GM19351 (cell line): ENCODE results near the gene ERBB4.
A peak's percentile ranks its signal among the peaks of the same experiment; 100 is the strongest.

Experiments
- ATAC-seq: cut with Tn5 transposase; IDR thresholded peaks from one replicate; pipeline ENCODE4 v1.9.1; 2021; ENCODE audit warnings: mild to moderate bottlenecking, moderate library complexity; ENCODE audit not compliant: unreplicated experiment

Gene ERBB4

DNA sequence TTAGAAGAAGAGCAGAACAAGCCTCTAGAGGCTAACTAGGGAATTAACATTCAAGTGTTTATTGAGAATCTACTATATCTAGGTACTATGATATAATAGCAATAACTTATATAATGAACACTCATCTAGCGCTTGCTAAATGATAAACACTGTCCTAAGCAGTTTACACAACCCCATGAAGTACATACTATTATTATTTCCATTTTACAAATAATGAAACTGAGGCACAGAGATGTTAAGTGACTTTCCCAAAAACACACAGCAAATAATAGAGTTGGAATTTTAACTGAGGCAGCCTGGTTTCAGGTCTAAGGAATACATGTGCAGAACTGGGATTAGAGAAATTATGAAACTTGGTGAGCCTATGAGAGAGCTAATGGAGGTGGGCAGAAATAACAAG is 1088.8 kb downstream of the ERBB4 start:
- no peak for ATAC-seq

DNA sequence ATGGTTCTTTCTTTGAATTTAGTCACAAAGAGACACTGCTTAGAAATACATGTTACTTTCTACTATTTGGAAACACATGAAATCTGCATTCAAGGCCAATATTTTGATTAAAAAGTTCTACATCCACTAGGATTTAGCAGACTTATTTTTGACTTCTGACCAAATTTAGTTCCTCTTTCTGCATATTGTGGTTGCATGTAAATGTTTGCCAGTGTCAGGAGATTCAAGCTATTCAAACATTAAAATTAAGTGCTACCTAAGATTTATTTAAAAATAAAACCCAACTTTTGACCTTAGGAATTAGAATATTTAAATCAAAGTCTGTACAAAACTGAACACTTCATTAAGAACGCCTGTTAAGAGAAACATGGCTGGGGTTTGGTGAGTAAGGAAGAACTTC is 1091.1 kb downstream of the ERBB4 start:
- no peak for ATAC-seq

DNA sequence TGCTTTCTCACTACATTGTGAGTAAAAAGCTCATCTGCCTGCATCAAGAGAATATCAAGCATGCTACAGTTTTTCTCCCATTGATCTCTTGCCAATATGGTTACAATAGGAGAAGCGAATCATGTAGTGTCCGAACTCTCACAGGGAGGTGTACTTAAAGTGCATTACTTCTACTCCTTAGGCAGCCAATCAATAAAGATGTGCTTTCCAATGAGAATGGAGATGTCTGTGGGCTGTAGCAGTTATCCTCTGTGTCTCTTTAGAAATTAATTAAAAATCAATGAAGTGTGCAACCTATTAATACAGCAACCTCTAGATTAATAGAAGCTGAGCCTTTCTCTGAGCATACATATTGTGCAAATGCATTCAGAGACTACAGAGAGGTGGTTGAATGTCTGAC is 1098.5 kb downstream of the ERBB4 start:
- no peak for ATAC-seq

DNA sequence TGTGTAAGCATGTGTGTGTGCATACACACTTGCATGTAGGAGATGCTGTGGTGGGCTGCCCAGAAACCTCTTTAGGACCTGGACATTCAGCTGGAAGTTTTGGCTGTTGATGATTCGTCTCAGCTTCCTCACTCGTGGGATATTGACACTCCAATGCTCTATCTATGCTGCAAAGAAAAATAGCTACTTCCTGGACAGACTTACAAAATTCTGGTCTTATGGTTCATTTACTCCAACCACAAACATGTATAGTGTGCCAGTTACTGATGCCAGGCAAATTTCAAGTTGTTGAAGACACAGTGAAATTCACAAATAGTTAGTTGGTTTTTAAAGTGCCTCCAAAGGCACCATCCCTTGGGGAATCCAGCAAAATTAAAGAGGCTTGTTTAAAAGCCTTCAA is 1099.6 kb downstream of the ERBB4 start:
- ATAC-seq, result no peak

DNA sequence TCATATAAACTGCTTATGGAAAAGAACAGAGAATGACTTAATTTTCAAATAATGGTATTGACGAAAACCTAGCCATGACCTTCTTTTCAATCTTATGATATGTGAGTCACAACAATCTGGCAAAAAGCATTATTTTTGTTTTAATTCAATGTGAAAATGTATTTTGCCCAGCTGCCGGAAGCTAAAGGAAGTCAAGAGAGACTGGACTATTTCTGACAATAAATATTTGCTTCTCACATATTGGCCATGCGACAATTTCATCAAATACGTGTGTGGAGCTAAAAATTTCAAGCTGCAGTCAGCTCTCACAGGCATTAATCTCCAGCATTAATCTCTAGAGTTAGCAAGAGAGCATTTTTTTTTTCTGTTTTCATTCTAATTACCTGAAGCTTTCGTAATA is 1101.2 kb downstream of the ERBB4 start:
- no peak for ATAC-seq

DNA sequence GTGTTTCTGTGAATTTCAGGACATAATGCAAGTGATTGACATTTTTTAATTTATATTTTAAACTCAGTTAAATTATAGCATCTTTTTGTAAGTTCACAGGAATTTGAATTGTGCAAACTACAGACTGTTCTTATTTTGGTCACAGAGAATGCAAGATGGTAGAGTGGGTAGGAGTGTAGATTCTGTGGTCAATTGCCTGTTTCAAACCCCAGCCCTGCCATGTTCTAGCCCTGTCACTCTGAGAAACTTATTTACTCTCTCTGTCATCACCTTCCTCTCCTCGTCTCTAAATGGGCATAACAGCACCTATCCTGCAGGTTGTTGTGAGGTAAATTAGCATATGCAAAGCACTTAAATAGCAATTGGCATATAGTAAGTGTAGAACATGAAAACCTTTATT is 1102.4 kb downstream of the ERBB4 start:
- ATAC-seq, result no peak

DNA sequence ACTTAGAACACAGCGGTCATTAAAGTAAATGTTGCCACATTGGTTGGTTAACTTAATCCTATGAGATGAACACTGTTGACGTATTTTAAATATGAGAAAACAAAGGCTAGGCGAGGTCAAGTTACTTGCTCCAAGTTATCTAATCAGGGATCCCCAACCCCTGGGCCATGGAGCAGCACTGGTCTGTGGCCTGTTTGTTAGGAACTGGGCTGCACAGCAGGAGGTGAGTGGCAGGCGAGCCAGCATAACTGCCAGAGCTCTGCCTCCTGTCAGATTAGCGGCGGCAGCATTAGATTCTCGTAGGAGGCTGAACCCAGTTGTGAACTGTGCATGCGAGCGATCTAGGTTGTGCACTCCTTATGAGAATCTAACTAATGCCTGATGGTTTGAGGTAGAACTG is 1103.3 kb downstream of the ERBB4 start:
- ATAC-seq, result no peak

DNA sequence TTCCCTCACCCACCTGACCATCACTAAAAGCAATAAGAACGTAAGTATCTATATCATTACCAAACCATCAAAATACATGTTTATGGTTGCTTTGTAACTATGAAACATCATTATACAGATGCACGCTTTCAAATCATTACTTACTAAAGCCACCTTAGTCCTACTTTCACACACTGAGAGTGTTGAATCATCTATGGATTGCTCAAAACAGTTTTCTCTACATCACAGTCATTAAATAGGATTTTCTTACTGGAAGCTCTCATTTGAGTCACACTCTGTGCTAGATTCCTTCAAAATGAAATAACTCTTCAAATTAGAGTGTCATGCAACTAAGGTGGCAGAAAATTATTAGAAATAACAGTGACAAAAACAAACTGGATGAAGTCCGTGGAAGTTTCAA is 1103.8 kb downstream of the ERBB4 start:
- ATAC-seq, result no peak

DNA sequence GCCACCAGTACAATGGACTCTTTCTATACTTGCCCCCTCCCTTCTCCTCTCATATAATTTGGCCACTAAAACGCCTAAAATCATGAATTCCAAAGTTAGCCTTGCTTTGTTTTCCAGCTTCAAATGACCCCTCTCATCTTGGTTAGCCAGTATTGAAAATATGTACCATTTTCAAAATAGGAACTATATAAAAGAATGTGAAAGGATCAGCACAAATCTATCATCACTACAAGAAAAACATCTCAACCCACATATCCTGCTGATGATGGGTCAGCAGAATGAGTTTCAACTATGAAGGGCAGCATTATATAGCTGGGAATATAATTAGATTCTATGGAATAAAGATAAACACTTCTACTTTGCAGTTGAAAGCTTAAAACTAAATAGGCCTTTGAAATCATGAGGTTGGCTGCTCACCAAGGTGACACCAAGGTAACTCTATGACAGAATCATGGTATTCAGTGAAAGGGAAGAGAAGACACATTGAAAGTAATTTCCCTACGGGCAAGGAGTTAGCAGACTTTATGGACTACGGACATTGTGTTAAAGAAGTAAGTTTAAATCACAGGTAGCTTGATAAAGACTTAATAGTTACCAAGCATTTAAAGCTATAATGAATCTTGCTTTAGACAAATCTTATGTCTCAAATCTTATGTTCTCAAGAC is 1109.2 kb downstream of the ERBB4 start:
- ATAC-seq, result no peak

DNA sequence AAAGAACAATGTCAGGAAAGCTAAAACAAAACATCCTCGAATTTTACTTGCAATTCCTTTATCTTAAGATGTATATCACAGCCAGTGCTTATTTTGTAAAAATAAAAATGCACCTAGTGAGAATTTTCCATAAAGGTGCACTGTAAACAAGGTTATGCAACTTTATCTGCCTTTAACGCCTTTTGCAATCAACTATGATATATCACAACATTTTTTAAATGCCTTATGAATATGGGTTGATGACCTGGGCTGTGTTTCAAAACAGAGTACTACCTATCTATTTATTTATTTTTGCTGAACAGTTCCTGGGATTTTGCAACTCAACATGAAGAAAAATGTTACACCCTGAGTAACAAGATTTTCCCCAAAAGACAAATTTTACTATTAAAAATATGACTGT is 1112.4 kb downstream of the ERBB4 start:
- no peak for ATAC-seq

DNA sequence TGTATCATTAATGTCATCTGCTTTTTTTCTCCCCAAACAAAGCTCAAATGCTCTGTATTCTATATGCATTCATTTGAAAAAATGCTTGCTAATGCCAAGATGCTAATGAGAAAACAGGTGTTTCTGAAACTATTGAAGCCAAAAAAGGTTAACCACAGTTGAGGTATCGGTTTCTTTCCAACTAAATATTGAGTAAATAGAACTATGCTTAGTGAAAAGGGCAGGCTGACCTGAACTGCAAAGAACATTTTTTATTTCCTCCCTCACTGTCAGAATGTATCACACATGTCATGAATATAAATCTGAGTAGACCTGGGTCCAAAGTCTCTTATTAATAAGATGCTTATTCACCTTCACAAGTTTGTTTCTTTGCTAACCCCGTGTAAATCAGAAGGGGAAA is 1115.6 kb downstream of the ERBB4 start:
- ATAC-seq, result peak; percentile 65

DNA sequence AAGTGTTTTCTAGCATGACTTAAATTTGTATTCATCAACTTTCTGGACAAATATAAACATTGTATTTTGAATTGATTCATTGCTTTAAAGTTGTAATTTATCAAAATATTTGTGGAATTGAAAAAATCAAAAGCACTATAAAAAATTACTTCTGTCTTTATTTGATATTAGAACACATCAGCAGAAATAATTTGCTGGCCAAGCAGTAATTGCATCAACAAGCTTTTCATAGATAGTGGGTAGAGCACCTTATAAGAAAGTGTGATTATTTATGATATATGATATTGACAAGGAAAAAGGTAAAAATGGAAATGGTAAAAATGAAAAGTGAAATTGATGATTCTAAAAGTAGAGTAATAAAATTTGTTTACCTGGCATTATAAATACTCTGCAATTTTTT is 1121.1 kb downstream of the ERBB4 start:
- no peak for ATAC-seq

DNA sequence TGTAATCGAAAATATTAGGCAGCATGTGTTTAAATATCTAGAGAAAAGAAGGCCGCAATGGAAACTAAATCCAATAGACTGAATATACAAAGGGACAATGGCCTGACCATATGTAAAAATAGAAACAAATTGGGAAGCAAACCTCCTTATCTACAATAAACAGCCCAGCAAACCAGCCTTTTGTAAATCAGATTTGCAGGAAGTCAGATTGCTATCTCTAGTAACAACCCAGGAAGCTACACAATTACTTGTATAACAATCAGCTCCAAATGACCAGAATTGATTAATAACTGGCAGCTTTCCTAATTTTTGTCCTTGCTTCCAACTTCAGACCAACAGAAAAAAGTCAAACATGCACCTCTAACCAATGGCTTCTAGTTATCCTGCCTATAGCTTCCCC is 1122.2 kb downstream of the ERBB4 start:
- ATAC-seq, result no peak

DNA sequence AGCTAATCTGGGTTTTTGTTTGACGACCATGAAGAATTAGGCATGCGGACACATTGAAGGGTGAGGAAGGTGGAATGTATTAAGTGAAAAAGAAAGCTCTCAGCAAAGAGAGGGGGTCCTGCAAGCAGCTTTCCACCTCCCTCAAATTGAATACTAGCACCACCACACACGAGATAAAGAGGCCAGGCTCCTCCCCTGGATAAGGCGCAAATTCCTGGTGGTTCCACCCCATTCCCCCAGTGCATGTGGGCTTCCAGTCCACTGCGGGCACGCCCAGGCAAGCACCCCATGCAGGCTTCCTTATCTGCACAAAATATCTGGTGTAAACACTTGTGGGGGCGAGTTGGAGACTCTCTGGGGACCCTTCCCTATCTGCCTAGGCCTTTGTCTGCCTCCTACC is 1124.9 kb downstream of the ERBB4 start:
- no peak for ATAC-seq

DNA sequence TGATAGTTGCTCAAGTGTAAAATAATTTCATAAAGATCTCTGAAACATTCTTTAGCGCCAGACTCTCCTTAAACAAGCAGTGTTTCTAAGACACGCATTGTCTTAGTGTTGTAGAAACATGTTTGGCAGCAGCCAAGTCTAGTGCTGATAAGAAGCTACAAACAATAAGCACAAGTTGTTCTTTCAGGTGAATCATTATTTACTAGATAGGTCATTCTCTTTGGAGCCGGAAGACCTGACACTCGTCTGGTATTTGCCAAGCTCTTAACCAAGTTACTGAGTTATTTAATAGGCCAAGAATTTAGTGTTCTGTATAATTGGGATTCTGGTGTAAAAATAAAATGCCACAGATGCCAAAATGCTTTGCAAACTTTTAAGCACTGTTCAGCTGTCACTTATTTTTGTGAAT is 1130.1 kb downstream of the ERBB4 start:
- ATAC-seq, result no peak

DNA sequence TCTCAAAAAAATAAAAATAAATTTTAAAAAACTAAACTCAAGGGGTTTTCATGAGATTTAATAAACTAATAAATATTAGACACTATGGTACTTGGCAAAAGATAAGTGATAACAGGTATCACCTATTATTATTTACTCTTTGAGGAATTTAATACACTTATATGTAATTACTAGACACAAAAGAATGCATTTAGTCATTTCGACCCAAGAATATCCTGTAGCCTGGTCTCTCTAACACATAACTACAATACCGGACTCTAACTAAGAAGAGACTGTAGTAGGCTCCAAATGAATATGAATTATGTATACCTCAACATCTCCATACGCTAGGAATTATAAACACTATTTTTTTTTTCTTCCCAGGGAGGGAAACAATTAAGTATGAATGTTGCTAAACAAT is 1131.5 kb downstream of the ERBB4 start:
- no peak for ATAC-seq

DNA sequence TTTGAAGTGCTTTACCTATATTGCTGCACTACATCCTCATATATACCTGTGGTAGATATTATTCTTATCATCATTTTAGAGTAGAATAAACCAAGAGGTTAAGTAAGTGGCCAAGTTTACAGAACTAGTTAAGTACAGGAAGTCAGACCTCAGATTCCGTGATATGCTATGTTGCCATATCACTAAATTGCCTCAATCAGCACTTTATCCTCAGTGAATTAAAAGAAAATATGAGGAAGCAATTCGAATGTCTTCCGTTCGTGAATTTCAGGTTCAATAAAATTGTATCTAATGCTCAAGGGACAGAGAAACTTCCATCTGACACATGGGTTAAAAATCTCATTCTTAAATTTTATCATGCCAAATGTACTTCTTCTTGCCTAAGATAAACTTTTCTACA is 1133.6 kb downstream of the ERBB4 start:
- no peak for ATAC-seq

DNA sequence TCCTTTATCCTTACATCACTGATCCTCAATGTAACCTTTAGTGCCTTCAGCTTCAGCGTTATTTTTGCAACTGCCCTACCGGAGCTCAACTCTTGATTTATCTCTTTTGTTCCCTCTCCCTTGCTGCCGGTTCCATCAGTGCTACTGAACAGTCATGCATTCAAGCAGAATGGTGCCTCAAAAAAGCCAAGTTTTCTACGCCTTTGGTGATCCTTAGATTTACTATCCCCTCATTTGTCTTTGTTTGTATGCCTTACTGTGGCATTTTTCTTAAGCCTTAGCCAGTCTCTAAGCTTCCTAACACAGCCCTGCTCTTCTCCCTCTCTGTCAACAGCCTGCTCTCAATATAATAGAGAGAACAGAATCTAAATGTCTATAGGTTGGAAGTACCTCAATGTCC is 1134.5 kb downstream of the ERBB4 start:
- no peak for ATAC-seq

DNA sequence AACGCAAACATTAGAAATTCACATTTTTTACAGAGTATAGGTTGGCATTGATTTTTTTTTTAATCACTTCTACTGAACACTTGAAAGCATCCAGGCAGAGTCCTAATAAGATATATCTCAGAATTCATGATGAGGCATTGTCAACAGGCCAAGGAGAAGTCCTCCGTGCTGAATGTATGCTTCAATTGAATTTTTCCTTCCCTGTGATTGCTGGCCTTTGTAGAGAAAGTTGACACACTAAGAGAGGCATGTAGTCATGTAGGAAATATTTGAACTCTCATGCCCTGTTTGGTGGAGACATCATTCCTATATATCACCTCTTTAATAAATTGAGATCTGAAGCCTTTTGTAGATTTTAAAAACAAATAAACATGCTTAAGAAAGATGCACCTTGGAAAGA is 1137.3 kb downstream of the ERBB4 start:
- ATAC-seq, result no peak

DNA sequence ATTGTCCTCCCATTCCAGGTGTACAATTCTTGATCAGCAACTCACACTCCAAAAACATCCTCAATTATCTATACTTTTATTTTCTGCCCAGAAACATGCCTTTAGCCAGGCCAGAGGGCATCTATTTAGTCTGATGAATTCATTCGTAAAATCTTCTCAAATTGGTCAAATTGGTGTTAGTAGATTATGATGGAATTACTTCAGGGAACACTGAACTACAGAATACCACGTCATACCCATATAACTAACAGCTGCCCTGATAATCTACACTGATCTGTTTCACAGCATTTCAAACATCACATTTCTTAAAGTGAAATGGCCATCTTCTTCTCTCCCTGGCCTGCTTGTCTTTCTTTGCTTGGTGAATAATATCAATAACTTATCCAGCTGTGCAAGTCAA is 1140.8 kb downstream of the ERBB4 start:
- no peak for ATAC-seq

DNA sequence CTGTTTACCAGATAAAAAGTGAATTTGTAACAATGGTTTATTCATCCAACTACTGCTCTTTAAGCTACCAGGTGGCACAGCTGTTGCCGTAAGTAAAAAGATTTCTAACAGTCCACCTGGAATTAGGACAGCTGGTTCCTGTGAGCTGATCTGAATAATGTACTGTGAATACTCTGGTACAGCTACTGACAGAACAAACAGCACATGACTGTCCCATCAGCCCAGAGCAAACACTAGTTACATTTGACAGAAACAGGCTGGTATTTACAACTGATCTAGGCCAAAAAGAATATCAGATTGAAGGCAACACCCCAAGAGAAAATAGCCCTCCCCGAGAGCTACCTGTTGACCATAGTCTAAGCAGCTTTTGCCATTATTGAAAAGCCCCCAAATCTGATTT is 1141.8 kb downstream of the ERBB4 start:
- no peak for ATAC-seq

DNA sequence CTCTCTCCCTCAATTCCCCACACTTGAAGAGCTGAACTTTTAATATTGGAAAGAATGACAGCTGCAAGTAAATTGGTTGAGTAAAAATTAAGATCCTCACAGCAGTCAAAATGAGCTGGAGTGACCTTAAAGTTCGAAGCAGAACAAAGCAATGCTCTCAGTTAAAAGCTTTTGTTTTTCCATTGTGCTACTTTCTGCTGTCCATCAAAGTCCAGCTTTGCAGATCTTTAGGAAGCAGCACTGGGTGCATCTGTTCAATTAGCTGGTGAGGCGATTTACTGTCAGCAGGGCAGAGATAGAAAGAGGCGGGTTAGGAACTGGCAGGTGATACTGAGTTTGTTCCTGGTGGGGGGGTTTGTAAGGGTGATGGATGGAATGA is 1147.4 kb downstream of the ERBB4 start:
- ATAC-seq, result no peak

DNA sequence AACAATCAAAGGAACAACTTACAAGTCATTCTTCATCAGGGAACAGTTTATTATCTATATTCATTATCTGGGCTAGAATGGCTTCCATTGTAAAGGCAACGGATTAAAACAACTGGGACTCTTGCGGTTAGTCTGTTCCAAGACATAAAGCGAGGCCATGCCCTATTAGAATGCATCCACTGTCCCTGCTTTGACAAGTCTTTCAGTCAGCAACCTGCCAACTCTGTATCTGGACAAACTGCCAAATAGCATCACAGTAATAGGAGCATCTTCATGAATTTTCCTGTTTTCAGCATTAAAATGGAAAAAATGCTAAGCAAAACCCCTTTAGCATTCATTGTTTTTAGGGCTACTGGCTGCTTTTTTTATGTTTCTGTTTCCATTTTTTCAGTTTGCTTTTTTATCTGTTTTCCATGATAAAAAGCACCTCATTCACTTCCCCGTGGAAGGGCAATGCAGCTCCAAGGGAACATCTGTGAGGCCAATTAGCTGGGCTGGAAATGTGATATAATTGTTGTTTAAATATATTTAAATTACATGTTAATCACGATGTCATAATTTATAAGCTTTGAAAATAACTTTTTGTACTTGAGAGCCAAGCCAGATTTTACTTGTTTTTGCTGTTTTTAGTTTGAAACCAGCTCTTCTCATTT is 1147.9 kb downstream of the ERBB4 start:
- ATAC-seq, result no peak
